ENCODE data around the gene RTN4R. TPM values are rescaled to one million over a fixed set of nuclear protein-coding genes. Genes with fewer than 3 reads are reported as not detected.
"Not testable (repeated sequence)": the region's sequence is repeated elsewhere in the genome, so short reads cannot be mapped to it uniquely, and the experiment has no call there.

Gene RTN4R
- total and polyA plus RNA-seq, 9 of the 15 experiments (the other 6 are each of a cell fraction or from before 2014, with no cell fraction given): 0.04 to 2.8 (median 1.4) TPM; not detected in 3

DNA sequence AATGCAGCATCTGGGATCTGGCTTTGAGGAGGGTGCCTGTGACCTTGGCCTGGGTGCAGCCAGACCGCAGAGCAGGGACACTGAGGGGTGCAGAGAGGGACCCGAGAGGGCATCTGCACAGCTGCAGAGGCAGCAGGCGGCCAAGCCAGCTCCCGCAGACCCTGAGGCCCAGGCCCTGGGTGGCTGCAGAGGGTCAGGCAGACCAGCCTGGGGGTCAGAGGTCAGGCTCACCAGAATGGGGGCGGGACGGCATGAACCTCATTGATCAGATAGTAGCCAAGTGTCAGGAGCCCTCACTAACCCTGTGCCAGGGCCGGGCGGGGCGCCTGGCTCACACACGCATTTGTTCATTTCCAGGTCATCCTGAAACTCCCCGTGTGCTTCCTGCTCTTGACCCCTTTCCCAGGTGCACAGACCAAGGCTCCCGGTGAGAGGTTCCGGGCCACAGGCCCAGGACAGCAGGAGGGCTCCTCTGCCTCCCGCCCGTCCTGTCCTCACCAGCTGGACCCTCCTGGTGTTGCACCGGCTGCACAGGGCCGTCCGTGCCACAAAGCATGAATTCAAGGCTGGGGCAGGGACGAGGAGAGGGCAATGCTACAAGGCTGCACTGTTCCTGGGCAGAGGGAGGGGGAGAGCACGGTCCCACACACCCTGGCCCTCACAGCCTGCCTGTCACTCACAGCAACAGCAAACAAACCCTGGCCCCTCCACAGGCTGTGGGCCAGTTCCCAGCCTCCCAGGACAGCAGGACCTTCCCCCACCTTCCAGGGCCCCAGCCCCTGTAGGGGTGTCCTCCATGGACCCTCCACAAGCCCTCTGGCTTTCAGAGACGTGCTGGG lies 3.3 kb downstream of the RTN4R start (continued):
- TF ChIP-seq MED1 (CRISPR knock-in tag; IDR thresholded peaks at IDR 0.05; ENCODE audit: borderline replicate concordance): 0 out of 2 replicates have a peak, but pooled peaks have one; percentile 87
- peak; percentile 90 for TF ChIP-seq SETDB1 (IDR thresholded peaks at IDR 0.05; ENCODE audit: low read length)
- TF ChIP-seq, protein P1, sequence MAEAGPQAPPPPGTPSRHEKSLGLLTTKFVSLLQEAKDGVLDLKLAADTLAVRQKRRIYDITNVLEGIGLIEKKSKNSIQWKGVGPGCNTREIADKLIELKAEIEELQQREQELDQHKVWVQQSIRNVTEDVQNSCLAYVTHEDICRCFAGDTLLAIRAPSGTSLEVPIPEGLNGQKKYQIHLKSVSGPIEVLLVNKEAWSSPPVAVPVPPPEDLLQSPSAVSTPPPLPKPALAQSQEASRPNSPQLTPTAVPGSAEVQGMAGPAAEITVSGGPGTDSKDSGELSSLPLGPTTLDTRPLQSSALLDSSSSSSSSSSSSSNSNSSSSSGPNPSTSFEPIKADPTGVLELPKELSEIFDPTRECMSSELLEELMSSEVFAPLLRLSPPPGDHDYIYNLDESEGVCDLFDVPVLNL (CRISPR knock-in tag; IDR thresholded peaks at IDR 0.05; ENCODE audit: low read depth): peak; percentile 54; the same call in 1 of the 2 replicates
- no peak for TF ChIP-seq POLR2G (IDR thresholded peaks at IDR 0.05; ENCODE audit: low read depth, low read length)

DNA sequence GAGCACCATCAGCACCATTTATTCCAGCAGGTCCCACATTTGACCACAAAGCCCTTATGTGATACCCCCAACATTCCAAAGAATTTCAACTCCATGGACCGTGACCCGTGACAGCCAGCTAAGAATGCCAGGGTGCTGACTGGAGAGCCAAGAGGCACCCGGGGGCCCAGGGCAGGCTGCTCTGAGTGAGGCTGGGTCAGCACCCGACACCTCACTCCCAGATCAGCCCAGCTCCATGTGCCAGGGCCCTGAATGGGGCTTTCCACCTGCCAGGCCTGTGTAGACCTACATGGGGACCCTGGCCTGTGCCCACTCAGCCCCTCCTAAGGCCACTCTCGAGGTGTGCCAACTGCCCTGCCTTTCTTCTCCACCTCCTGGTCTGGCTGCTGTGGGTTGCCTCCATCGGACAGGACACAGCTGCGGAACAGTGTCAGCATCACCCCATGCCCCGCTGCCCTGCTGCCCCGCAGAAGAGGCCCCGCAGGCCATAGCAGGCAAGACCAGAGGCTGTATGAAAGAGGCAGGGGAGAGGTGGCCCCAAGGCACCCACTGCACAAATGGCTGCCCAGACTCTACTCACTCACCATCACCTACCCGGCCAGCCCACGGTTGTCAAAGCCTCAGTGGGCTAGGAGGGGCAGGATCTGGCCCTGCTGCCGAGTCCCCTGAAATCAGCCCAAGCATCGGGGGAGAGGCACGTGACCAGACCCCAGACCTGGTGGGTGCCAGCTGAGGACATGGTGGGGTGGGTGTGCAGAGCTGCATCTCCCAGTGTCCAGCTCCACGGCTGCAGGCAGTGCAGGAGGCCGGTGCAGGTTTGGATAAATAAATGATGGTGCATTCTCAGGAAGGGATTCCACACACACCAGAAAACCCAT lies 4.5 kb downstream of the RTN4R start:
- H3K9me1 ChIP-seq (ENCODE audit: control insufficient read depth, insufficient read depth, low read length); H3K36me3 ChIP-seq (ENCODE audit: control insufficient read depth, insufficient read depth, low read length); FAIRE-seq; H3K79me2 ChIP-seq (ENCODE audit: control insufficient read depth, insufficient read depth, low read length); ATAC-seq; in situ Hi-C loops (cut with MboI); CTCF ChIA-PET (ENCODE audit: low intra/inter-chr PET ratio); H3K4me2 ChIP-seq (ENCODE audit: insufficient read depth, low read length); DNase-seq (ENCODE audit: extremely low read depth in 1 of 4, low spot score in 3 of 4); H3K9me3 ChIP-seq (replicated peaks; ENCODE audit: control insufficient read depth, insufficient read depth, low read depth, low read length); H3K27ac ChIP-seq (ENCODE audit: extremely low read depth, low read depth, low read length); H3K4me3 ChIP-seq; intact Hi-C loops (cut with micrococcal nuclease); H2AFZ ChIP-seq (ENCODE audit: low read depth, low read length); BruUV-seq (replicated peaks): not testable (repeated sequence)
- peaks cover 3 to 68% of the 10 kb centered on the region in 2 experiments; a peak in 4 of 5 replicates for H3K4me1 ChIP-seq (replicated peaks in 1 of 2; ENCODE audit: control insufficient read depth in 2 of 2, insufficient read depth in 2 of 2, low read length in 2 of 2)
- peaks cover 7 to 65% of the 10 kb centered on the region in 2 experiments; a peak in 4 of 5 replicates for H3K27me3 ChIP-seq (ENCODE audit: control insufficient read depth in 2 of 2, insufficient read depth in 2 of 2, low read length in 2 of 2)
- H3K9ac ChIP-seq (ENCODE audit: insufficient read depth in 1 of 2, low read depth in 2 of 2, low read length in 2 of 2): peak overlapping the region in 1 of 2 experiments; percentile 15; a peak in 1 of 4 replicates
- POLR2A ChIA-PET: interaction anchor here (0.5 to 1.1 kb wide), 5 partner anchors 8 to 114 kb away, joined by 3 to 5 read pairs (median 3); no protein-coding TSS in a partner anchor
- 16% methylated on average over 17 of the region's 17 CpGs for WGBS (ENCODE audit: insufficient coverage, low coverage, missing lambda C conversion rate)
- peaks cover 68% of the 10 kb centered on the region for H4K20me1 ChIP-seq (replicated peaks; ENCODE audit: control insufficient read depth, insufficient read depth, low read length)
- TF ChIP-seq, protein P2, sequence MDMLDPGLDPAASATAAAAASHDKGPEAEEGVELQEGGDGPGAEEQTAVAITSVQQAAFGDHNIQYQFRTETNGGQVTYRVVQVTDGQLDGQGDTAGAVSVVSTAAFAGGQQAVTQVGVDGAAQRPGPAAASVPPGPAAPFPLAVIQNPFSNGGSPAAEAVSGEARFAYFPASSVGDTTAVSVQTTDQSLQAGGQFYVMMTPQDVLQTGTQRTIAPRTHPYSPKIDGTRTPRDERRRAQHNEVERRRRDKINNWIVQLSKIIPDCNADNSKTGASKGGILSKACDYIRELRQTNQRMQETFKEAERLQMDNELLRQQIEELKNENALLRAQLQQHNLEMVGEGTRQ (CRISPR knock-in tag; IDR thresholded peaks at IDR 0.05): peak; percentile 61

All from K562 (cell line).